Measurements from ENCODE around the gene MGAT5B. TPM values are rescaled to one million over a fixed set of nuclear protein-coding genes. Genes with fewer than 3 reads are reported as not detected.
A peak's percentile ranks its signal among the peaks of the same experiment; 100 is the strongest.

Gene MGAT5B
- total and polyA plus RNA-seq, 9 of the 15 experiments (the other 6 are each of a cell fraction or from before 2014, with no cell fraction given), result 0.09 to 0.43 (median 0.18) TPM; not detected in 4

GRCh38 chr17:76845541-76846017 is 22.6 kb upstream of the MGAT5B start (continued):
- TF ChIP-seq MNT (conservative IDR thresholded peaks at IDR 0.05), result peak in 1 of 2 experiments; percentile 53; a peak in 1 of 4 replicates
- peak; percentile 50; the same call in 1 of the 2 replicates for TF ChIP-seq ZKSCAN1 (IDR thresholded peaks at IDR 0.05; ENCODE audit: low read depth, low read length)
- no peak for TF ChIP-seq IRF1 (CRISPR knock-in tag; IDR thresholded peaks at IDR 0.05; ENCODE audit: borderline replicate concordance)
- peak; percentile 57; the same call in 1 of the 2 replicates for TF ChIP-seq TRIM28 (IDR thresholded peaks at IDR 0.05)
- no peak for TF ChIP-seq ARID4B (CRISPR knock-in tag; IDR thresholded peaks at IDR 0.05)
- TF ChIP-seq SOX6 (IDR thresholded peaks at IDR 0.05), result 0 out of 2 replicates have a peak, but pooled peaks have one; percentile 33
- no peak for TF ChIP-seq ZFP30 (CRISPR knock-in tag; IDR thresholded peaks at IDR 0.05; ENCODE audit: borderline replicate concordance)
- peak; percentile 98 for TF ChIP-seq ZNF121 (CRISPR knock-in tag; conservative IDR thresholded peaks at IDR 0.05)
- TF ChIP-seq MAX (CRISPR knock-in tag; IDR thresholded peaks at IDR 0.05), result peak; percentile 35; the same call in 1 of the 2 replicates
- TF ChIP-seq PATZ1 (CRISPR knock-in tag; IDR thresholded peaks at IDR 0.05; ENCODE audit: borderline replicate concordance), result no peak
- peak; percentile 87 for TF ChIP-seq CBFA2T3 (IDR thresholded peaks at IDR 0.05)
- TF ChIP-seq HDAC6 (IDR thresholded peaks at IDR 0.05; ENCODE audit: low read depth, low read length), result no peak
- TF ChIP-seq BCOR (IDR thresholded peaks at IDR 0.05), result peak; percentile 86
- peak; percentile 87 for TF ChIP-seq DPF2 (IDR thresholded peaks at IDR 0.05)
- peak; percentile 89 for TF ChIP-seq SMARCE1 (IDR thresholded peaks at IDR 0.05)
- no peak for TF ChIP-seq SAP30 (IDR thresholded peaks at IDR 0.05; ENCODE audit: borderline replicate concordance, insufficient read depth, low read depth, low read length, poor library complexity, severe bottlenecking)
- TF ChIP-seq SMARCA4 (IDR thresholded peaks at IDR 0.05), result peak; percentile 88
- 0 out of 2 replicates have a peak, but pooled peaks have one; percentile 24 for TF ChIP-seq NBN (IDR thresholded peaks at IDR 0.05; ENCODE audit: low read depth)
- TF ChIP-seq ZNF764 (CRISPR knock-in tag; IDR thresholded peaks at IDR 0.05; ENCODE audit: low read depth), result no peak
- TF ChIP-seq TCF3 (CRISPR knock-in tag; IDR thresholded peaks at IDR 0.05), result peak; percentile 84
- peak; percentile 35; the same call in 1 of the 2 replicates for TF ChIP-seq EP400 (IDR thresholded peaks at IDR 0.05)
